ENCODE results near the gene SSH3.

Gene SSH3

DNA sequence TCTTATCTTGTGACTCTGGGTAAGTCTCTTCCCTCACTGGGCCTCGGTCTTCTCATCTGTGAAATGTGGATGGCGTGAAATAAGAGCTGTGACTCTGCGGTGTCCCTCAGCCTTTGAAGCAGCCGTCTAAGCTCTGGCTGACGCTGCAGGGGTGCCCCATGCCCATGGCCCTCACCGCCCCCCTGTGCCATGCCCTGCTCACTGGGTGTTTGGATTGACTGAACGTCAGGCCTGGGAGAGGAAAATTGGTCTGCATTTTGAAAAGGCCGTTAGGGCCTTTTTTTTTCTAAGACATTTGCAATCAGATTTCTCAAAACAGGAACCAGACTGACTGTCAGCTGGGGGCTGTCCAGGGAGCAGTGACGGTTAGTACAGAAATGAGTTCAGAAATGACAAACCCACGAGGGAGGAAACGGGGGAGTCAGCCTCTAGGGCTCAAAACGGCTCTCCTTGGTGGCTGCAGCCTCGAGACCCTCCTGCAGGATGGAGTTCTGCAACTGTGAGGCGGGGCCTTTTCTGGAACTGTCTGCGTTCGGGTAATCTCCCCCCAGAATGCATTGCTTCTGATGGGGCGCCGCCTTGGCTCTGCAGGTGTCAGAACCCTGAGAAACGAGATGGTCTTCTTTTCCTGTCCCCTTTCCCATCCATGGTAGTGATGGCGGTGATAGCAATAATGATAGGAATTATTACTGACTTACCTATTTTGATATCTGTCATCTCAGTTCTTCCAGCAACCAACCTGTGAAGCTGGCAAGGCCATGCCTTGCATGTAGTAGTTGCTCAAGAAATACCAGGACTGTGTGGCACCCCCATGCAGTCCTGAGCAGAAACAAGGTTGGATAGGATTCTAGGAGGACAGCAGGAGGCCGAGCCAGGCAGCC, 35.0 kb upstream of the SSH3 start:
- no peak for DNase-seq (ENCODE audit: low spot score)

DNA sequence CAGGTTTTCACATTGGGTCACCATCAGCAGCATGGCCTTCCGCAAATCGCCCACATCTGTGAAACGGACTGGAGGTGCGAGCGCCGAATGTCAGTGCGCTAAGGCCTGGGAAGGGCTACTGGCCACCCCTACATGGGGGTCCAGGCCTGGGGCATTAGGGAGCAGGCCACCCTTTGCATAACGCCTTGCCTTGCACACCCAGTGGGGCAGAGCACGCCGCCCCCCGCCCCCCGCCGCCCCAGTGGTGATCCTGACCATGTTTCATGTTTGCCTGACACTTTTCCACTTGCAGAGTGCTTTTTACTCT, 34.4 kb upstream of the SSH3 start:
- no peak for DNase-seq (ENCODE audit: low spot score)

DNA sequence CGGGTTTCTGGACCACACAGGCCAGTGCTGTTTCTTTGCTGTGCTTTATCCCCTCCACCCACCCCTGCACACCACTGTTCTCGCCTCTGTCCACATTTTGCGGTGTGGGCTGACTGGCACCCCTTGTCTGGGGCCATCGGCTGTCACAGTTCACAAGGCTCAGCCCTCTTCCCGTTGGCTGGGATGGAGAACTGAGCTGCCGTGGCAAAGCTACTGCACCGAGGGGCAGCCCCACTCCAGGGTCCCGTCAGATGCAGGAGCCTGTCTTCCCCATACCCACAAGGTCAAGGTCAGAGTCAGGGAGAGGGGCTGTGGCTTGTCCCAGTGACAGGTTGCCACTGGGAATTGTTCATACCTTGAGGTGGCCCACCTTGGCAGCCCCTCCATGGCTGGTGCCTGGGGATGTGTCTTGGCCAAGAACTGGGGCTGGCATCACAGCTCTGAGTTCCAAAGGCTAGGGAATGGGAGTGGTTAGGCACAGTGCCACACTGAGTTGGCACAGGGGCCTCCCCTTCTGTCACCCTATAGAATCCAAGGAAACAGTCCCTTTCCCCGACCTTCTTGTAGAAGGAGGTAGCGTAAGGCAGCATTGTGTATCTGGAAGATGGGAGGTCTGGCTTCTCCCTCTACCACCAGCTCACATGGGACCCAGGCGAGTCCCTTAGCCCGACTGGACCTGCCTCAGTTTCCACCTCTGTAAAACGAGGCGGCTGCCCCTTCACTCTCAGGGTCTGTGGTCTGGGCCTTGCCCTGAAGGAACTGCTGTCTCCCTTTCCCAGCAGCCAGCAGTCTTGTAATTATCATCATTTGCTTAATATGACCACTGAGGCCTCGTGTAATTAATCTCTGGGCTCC, 33.7 kb upstream of the SSH3 start:
- no peak for DNase-seq (ENCODE audit: low spot score)

DNA sequence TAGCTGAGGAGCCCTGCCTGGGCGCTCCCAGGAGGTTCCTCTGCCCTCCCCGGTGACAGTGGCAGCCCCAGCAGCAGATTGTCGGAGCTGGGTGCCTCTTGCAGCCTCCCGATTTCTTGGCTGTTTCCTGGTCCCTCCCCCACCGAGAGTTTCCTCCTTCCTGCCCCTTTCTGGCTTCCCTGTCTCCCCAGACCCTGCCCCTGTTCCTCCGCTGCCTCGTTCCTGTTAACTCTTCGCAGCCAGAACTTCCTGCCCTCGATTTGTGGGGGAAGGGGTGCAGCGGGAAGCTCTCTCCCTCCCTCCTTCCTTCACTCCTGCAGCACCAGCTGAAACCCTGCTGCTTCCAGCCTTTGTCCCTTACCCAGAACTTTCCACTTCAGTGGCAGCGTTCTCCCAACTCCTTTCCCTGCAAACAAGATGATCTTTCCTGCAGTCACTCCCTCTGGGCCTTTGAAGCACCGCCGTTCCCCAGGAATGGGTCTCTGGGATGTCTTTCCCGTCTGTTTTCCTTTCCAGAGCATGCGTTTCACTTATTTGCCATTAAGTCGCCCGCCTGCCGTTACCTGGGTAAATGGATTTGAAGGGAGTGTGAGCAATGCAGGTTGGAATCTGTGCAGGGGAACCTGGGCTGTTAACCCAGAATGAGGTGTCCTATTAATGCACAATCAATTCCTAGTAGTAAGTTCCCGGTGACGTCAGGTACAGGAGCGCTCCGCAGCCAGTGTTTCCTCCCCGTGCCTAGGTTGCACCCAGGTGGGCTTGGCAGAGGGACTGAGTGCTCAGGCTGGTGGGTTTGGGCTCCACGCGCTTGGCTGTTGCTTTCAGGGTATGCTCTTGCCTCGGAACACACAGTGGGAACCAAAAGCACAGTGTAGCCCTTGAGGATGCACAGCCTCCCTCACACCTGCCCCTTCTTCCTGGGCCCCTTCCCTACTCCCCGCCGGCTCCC, 32.8 kb upstream of the SSH3 start:
- no peak for DNase-seq (ENCODE audit: low spot score)

DNA sequence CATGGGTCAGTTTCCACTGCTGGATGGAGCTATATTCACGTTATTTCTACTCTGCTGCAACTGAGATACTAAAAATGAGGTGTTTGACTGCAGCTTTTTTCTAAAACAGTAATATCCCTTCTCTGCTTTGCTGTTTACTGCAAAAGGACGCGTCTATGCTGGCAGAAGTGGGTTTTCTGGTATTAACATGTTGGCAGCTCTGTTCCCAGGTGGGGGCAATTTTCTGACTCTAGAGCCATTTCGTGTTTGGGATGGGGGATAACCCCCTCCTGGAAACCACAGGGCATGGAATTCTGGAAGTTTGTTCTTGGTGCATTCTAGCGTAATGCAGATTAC, 32.2 kb upstream of the SSH3 start:
- DNase-seq (ENCODE audit: low spot score): no peak

DNA sequence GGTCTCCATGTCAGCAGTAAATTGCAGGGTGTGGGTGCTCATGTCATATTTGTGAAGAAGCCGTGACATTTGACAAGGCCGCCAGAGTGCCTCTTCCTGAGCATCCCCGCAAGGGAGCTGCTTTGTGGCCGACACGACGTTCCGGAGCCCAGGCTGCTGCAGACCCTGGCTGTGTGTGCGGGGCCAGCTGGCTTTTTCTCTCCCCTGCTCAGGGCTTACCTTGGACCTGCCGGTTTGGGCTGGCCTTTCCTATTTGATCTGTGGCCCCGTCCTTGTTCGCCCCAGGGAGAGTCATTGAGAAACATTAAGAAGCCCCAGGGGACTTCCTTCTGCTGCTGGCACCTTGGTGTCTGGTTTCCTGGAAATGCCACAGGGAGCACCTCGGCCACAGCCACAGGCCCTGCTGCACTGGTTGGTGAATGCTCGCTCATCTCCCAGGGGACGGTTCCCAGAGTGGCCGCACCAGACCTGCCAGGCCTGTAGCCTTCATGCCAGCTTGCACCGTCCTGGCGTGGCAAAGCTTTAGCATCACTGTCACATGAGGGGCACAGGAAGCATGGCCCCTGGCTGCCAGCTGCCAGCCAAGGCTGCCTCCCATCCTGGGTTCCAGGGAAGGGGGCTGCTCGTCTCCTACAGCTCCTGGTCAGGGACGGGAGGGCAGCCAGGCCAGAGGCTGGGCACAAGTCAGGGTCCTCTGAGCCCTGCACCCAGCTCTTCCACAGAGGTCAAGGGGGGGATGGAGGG, 31.6 kb upstream of the SSH3 start:
- no peak for DNase-seq (ENCODE audit: low spot score)

DNA sequence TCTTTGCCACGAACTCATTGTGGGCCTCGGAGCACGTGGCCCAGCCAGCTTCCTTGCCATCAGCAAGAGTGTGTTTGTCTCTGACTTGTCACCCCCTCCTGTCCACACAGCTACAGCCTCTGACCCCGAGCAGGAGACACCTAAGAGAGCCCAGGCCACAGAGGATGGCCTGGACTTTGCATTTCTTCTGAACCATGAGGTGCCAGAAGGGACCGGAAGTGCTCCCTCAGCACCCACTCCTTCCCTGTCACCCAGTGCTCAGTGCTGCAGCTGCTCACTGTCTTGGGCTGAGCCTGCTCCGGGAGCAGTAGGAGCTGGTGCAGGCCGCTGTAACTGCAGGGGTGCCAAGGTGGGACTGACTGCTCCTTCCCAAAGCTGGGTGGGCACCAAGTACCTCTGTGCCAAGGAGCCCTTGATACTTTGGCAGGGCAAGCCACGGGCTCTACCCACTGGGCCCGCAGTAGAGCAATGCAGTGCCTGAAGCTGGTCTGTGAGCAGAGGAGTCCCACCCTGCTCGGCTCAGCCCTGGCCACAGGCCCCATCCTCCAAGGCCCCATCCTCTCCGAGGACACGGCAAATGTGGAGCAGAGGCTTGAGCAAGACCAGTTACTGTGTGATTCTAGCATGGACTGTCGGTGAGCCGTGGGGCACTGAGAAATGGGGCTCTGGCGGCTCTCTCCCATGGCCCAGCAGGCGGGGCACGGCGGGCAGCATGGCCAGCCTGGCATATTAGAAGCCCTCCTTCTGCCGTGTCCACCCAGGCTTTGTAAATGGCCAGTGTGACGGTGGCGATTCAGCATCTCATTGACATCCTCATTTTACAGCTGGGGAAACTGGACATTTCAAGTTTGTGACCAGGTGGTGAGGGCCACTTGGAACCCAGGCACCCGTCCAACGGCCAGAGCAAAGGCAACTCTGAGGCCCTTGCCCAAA, 30.7 kb upstream of the SSH3 start:
- DNase-seq (ENCODE audit: low spot score): no peak

DNA sequence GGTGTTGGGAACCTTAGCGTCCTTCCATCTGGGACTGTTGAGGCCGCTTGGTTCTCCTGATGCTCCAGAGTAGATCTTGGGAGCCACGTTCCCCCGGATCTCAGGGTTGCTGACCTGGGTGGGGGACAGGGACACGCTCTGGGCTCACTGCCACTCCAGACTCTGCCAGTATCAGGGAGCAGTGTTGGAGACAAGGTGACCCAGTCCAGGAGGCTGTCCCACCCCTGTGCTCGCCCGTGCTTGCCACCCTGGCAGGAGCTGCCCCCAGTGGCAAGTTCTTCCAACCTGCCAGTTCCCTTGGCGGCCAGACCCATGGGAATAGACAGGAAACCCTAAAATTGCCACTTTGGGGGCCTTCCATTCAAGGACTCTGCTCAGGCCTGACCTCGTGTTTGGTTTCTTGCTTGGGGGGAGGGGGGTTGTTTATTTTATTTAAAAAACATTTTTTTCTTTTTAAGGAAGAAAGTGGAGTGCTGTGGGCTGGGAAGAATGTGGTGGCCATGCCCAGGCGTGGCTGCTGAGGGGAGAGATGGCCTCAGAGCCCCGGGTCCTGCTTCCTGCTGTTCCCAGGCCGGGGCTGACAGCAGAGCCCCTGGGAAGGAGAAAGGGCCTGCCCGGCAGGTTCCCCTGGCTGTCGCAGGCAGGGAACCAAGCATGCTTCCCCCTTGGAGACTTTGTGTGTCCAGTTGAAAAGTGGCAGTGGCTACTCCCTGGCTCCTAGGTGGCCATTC, 29.9 kb upstream of the SSH3 start:
- DNase-seq (ENCODE audit: low spot score): no peak

DNA sequence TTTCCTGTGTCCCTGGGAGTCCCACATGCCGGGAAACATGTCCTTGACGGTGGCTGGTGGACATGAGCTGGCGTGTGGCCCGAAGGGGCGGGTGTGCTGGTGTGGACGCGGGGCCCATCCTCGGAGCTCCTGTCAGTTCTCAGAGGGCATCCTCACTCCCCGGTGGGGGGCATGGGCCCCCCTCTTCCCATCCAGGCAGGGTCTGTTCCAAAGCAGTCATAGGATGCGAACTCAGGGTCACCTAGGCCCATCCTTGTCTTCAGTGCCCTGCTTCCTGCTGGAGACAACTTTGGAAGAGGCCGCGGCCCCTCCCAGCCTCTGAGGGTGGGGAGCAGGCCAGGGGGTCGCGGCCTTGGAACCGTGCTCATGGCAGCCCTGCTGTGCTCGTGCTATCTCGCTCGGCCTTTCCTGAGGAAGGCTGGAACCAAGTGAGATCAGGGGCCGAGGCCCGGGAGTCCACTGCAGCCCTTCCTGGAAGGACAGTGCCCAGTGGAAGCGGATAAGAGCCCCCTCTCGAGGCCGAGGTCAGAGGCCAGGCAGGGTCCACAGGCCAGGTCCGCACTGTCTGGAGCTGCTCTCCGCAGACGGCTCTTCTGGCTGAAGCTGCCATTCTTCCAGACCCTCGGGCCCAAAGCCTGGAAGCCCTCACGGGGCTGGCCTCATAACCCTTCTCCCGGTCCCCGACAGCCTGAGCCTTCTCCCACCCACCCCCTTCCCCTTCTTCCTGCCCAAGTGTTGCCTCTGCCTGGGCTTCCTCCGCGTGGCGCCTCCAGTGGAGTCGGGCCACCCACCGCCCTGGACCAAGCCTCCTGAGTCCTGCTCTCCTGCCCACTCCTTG, 28.3 kb upstream of the SSH3 start:
- no peak for DNase-seq (ENCODE audit: low spot score)

DNA sequence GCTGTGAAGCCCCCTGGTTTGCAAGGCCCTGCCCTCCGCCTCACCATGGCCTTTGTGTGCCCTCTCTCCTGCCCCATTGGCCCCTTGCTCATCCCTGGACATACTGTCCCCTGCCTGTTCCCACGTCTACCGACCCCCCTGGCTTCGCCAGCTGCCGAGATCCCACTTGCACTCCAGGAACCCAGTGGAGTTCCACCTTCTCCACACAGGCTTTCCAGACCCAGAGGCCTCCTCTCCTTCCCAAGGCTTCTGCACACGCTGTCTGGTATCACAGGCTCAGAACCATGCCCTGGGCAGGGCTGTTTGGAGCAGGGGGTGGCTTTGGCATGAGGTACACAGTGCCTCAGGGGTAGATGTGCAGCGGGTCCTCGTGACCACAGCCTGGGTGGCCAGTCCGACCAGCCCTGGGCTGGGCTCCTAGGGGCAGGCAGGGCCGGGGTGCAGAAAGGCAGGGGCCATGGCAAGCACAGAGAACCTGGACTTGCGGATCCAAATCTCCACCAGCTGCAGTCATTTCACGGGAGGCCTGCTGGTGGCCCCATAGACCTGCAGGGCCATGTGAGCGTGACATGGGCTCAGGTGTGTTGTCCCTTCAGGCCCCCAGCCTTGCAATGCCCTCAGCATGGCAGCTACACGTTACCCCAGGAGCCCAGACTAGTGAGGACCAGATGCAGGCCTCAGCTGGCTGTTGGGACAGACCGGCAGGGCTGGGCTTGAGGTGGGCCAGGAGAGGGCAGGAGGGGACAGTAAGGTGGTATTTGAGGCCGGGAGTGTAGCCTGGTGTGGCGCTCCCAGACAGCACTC, 27.5 kb upstream of the SSH3 start:
- DNase-seq (ENCODE audit: low spot score): no peak

DNA sequence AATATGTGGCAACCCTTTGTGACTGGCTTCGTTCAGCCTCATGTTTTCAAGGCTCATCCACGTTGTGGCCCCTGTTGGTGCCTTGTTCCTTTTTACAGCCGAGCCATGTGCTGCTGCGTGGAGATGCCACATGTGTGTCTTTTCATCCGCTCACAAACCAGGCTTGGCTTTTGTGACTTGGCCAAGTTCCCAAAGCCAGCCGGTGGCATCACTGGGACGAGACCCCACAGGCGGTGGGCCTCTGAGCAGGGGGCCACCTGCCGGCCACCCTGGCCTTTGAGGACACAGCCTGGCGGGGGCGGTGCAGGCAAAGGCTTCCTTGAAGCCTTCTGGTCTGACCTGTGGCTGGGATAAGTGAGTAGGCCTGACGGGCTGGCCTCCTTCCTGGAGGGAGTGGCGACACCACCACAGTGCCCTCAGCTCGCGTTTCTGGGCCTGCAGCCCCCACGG, 26.5 kb upstream of the SSH3 start:
- no peak for DNase-seq (ENCODE audit: low spot score)

DNA sequence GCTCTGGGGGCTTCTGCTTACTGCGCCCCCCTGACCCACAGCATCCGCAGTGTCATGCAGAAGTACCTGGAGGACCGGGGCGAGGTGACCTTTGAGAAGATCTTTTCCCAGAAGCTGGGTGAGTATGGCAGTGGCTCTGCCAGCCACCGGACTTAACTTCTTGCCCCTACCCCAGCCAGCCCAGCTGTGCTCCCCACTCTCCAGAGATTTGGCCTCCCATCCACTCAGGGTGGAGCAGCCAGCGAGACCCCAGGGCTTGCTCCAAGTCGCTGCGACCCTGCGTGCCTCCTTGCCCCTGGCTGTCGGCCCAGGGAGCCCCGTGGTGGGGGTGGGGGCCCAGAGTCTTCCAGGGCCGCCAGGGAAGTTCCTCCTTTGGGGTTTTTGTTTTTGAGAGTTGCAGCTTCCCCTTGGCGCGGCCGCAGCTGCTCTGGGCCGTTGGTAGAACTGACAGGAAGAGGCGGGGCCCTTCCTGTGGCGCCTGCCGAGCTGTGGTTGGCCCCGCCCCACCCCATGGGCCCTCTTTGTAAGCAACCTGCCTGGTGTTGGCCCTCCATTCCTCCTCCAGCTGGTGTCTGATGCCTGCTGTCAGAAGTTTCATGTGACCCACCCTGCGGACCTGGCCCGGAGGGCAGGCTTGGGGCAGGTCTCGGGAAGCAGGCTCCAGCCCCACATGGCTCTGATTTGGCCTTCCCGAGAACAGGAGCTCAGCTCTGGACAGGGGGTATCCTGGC, 25.9 kb upstream of the SSH3 start:
- DNase-seq (ENCODE audit: low spot score): peak; percentile 80

DNA sequence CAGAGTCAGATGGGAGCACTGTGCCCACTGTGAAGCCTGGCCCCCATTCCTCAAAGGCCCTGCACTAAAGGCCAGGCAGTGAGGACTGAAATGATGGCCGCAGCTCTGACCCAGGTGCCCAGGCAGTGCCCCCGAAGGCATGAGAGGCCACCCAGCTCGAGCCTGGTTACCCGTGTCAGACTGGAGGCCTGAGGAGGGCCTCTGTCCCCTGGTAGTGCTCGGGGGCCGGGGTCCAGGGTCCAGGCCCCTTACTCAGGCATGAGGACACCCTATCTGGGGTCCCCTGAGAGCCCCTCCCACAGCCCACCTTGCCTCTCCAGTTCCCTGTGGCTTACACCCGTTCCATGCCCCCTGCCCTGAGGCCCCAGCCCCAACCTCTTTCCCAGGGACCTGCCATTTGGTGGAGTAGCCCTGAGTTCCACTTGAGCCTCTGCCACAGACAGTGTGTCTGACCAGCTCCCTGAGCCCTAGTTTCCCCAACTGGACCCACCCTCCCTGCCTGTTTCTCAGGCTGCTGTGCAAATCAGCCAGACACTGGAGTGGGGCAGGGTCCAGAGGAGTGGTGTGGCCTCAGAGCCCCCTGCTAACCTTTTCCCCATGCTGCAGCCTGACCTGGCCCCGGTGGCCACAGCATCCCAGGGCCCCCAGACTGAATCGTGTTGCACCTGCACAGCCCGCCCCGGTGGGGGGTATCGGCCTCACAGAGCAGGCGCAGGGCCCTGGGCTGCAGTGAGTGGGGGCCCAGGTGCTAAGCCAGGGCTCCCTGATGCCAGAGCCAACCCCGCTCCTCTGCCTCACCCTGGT, 25.0 kb upstream of the SSH3 start:
- DNase-seq (ENCODE audit: low spot score): no peak

DNA sequence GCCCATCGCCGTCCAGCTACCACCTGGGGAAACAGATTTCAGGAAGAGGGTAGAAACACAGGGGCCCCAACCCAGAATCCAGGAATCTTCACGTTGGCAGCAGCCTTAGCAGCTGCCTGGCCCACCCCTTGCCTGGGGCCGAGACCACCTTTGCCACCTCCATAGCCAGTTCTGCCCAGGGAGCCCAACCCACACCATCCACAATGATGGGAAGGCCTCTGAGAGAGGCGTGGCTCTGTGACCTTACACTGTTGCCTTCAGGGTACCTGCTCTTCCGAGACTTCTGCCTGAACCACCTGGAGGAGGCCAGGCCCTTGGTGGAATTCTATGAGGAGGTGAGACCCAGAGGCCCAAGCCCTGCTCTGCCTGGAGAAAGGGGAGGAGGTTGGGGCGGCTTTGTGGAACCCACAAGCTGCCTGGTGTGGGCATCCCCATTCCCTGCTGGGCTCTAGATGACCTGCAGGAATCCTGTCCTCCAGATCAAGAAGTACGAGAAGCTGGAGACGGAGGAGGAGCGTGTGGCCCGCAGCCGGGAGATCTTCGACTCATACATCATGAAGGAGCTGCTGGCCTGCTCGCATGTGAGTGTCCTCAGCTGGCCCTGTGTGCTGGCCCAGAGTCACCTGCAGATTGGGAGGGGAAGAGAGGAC, 24.3 kb upstream of the SSH3 start:
- no peak for DNase-seq (ENCODE audit: low spot score)

DNA sequence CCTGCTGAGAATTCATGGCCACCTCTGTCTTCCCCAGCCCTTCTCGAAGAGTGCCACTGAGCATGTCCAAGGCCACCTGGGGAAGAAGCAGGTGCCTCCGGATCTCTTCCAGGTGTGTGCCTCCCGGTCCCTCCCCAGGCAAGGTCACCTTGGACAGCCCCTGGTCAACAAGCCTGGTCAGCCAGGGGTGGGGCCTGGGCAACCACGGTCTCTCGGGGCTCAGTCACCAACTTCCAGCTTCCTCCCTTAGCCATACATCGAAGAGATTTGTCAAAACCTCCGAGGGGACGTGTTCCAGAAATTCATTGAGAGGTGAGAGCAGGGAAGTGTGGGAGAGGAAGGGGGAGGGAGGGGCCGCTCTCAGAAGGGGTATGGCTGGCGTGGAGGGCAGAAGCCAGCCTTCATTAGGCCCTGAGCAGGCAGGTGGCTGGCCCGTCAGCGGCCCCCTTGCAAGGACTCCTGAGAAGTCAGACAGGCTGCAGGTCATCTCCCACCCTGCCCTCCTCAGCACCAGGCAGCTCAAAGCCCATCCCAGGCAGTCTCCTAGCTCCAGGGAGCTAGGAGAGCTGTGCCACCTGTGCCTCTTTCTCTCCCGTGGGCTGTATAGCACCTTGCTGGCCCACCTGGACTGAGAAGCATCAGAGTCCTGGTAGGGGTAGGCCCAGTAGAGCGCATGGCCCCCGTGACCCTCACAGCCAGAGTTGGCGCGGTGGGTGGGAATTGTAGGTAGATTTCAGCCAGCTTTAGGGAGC, 23.6 kb upstream of the SSH3 start:
- DNase-seq (ENCODE audit: low spot score): no peak
